IPS DF 6.9 (cell line): ENCODE measurements around the gene CDC37L1.
"Not testable (repeated sequence)": the region's sequence is repeated elsewhere in the genome, so short reads cannot be mapped to it uniquely, and the experiment has no call there.

ENCODE experiments used
- DNase-seq: peaks from one replicate; pipeline ENCODE4 v3.0.0-alpha.2; 2013; ENCODE audit warnings: low read depth, low spot score
- H3K27ac ChIP-seq: one replicate; pipeline ENCODE4 v1.5.1; 2013; ENCODE audit warnings: low read length, control low read depth
- H3K27me3 ChIP-seq: 2 replicates; pipeline ENCODE4 v1.6.1; 2013; ENCODE audit warnings: mild to moderate bottlenecking, low read length; ENCODE audit not compliant: control insufficient read depth, insufficient read depth
- H3K36me3 ChIP-seq: 2 replicates; pipeline ENCODE4 v1.6.1; 2013; ENCODE audit warnings: low read length; ENCODE audit not compliant: control insufficient read depth, insufficient read depth
- H3K4me1 ChIP-seq: 2 replicates; pipeline ENCODE4 v1.6.1; 2013; ENCODE audit warnings: low read length; ENCODE audit not compliant: control insufficient read depth, insufficient read depth
- H3K4me3 ChIP-seq: 2 replicates; pipeline ENCODE4 v1.5.1; 2013; ENCODE audit warnings: mild to moderate bottlenecking, low read length
- H3K9me3 ChIP-seq: 2 replicates; pipeline ENCODE4 v1.6.1; 2013; ENCODE audit warnings: low read length, inconsistent platforms; ENCODE audit not compliant: control insufficient read depth, insufficient read depth
- whole genome bisulfite sequencing: extraction: QIAGEN DNeasy Blood & Tissue Kit; methylation state at CpG from one replicate; pipeline ENCODE4 v1.1.7; 2013; ENCODE audit warnings: mixed read lengths, missing lambda C conversion rate; ENCODE audit not compliant: insufficient read length, insufficient coverage; 5-methylcytosine and 5-hydroxymethylcytosine counted together

CDC37L1 gene

DNA sequence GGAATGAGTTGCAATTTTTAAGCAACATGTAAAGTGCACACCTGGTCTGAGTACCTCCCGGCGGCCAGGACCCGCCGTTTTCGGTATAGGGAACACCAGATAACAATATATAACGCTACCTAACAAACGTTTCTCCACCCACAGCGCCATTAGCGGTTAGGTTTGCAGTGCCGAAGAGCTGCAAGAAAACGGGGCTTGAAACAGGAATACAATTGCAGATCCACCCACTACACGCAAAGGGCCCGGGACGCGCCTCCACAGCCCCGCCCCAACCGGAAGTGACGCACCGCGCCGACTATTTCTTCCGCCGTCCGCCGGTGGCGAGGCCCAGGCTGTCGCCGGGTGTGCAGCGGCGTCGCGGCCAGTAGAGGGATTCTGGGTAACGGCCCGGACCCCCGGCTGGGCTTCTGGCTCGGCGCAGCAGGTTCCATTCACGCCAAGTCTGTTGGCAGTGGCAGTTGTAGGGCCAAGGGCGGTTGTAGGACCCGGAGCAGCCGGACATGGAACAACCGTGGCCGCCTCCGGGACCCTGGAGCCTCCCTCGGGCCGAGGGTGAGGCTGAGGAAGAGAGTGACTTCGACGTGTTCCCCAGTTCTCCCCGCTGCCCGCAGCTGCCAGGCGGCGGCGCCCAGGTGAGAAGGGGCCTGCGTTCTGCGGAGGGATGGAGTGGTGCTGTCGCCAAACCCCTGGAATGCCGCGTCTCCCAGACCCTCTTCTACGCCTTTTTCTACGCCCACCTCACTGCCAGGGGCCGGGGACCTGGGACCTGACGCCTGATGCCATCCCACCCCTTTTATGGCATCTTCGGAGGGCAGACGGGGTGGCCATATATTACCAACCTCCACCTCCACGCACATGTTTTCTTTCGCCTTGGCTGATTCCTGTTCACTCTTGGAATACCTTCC, at the start of gene CDC37L1:
Gene CDC37L1 (plus strand): TSS at position 302 of the 905 bp plus-strand sequence. CDS start 199 bp downstream, at position 501.
- Histone ChIP-seq H3K27me3 (no peaks in the 10 kb centered on the region), H3K4me3 (peak within 1 kb of the TSS; percentile 66), H3K27ac (peak within 1 kb of the TSS; percentile 71), H3K36me3 (no peaks in the 10 kb centered on the region), H3K9me3 (no peaks in the 10 kb centered on the region), H3K4me1 (peaks cover 1% of the 10 kb centered on the region; the same call in 1 of the 2 replicates)
- DNase-seq = peak; percentile 84
- no CpG with 5 or more reads among the region's 66 CpGs for whole genome bisulfite sequencing

DNA sequence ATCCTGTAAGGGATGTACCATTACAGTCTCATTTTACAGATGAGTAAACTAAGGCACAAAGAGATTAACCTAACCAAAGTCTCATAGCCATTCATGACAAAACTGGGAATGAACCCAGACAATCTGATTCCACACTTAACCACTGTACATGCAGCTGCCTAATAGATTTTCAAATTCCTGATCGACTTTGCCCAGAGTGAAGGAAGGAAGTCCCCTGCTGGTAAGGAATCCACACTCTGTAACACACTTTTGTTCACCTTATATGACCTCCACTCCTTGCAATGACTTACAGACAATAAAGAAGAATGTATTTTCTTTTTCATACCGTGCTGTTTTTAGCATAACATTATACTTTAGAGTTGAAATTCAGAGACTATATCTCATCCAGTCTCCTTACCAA, 48.5 kb upstream of the CDC37L1 start:
- no peak for DNase-seq
- Histone ChIP-seq H3K27me3 (no peaks in the 10 kb centered on the region), H3K9me3 (no peaks in the 10 kb centered on the region), H3K4me3 (no peak overlapping the region), H3K27ac (no peak overlapping the region), H3K36me3 (no peaks in the 10 kb centered on the region), H3K4me1 (no peaks in the 10 kb centered on the region)
- WGBS = no CpG with 5 or more reads among the region's 2 CpGs

- H3K36me3 ChIP-seq = no peaks in the 10 kb centered on the region
- no peak for DNase-seq
Observed at GRCh38 chr9:4638968-4639367, 40.4 kb upstream of the CDC37L1 start.

GRCh38 chr9:4639420-4639819, 39.9 kb upstream of the CDC37L1 start:
- no CpG with 5 or more reads among the region's 2 CpGs for WGBS
- H3K4me3 ChIP-seq = no peak overlapping the region
- H3K27me3 ChIP-seq = no peaks in the 10 kb centered on the region
- H3K36me3 ChIP-seq = no peaks in the 10 kb centered on the region
- H3K27ac ChIP-seq = no peak overlapping the region
- DNase-seq = no peak
- no peaks in the 10 kb centered on the region for H3K4me1 ChIP-seq
- H3K9me3 ChIP-seq = no peaks in the 10 kb centered on the region

More at GRCh38 chr9:4638968-4639367, 40.4 kb upstream of the CDC37L1 start:
- Histone ChIP-seq H3K27me3 (no peaks in the 10 kb centered on the region), H3K27ac (no peak overlapping the region), H3K4me1 (no peaks in the 10 kb centered on the region), H3K4me3 (no peak overlapping the region), H3K9me3 (no peaks in the 10 kb centered on the region)
- WGBS = no CpG with 5 or more reads among the region's 3 CpGs

GRCh38 chr9:4640027-4640426, 39.3 kb upstream of the CDC37L1 start:
- no peak for DNase-seq
- no peaks in the 10 kb centered on the region for H3K27me3 ChIP-seq
- H3K4me3 ChIP-seq = no peak overlapping the region
- no peaks in the 10 kb centered on the region for H3K9me3 ChIP-seq
- no CpG with 5 or more reads among the region's 2 CpGs for WGBS
- no peaks in the 10 kb centered on the region for H3K4me1 ChIP-seq
- H3K27ac ChIP-seq = no peak overlapping the region
- H3K36me3 ChIP-seq = no peaks in the 10 kb centered on the region

- H3K36me3 ChIP-seq = no peaks in the 10 kb centered on the region
- no peak overlapping the region for H3K27ac ChIP-seq
- H3K27me3 ChIP-seq = no peaks in the 10 kb centered on the region
- DNase-seq = no peak
- WGBS = no CpG with 5 or more reads among the region's 2 CpGs
- H3K4me3 ChIP-seq = no peak overlapping the region
- H3K4me1 ChIP-seq = no peaks in the 10 kb centered on the region
- H3K9me3 ChIP-seq = no peaks in the 10 kb centered on the region
Observed at GRCh38 chr9:4642351-4642750, 37.0 kb upstream of the CDC37L1 start.

DNA sequence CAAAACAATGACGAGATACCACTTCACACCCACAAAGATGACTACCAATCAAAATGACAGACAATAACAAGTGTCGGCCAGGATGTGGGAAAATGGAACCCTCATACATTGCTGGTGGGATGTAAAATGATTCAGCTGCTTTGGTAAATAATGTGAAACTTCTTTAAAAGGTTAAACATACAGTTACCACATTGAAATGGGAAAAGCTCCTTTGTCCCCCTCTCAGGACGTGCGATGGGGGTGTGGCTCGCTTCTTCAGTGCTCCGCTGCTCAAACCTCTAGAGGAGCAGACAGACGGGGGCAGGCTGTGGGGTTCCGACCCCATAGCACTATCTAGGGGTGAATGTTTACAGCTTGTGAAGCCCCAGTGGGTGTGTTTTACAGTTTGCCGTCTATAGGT, 25.3 kb upstream of the CDC37L1 start:
- no peak overlapping the region for H3K4me3 ChIP-seq
- DNase-seq = no peak
- no peaks in the 10 kb centered on the region for H3K27me3 ChIP-seq
- no peak overlapping the region for H3K27ac ChIP-seq
- H3K36me3 ChIP-seq = no peaks in the 10 kb centered on the region
- no peaks in the 10 kb centered on the region for H3K9me3 ChIP-seq
- no CpG with 5 or more reads among the region's 9 CpGs for WGBS
- no peaks in the 10 kb centered on the region for H3K4me1 ChIP-seq

DNA sequence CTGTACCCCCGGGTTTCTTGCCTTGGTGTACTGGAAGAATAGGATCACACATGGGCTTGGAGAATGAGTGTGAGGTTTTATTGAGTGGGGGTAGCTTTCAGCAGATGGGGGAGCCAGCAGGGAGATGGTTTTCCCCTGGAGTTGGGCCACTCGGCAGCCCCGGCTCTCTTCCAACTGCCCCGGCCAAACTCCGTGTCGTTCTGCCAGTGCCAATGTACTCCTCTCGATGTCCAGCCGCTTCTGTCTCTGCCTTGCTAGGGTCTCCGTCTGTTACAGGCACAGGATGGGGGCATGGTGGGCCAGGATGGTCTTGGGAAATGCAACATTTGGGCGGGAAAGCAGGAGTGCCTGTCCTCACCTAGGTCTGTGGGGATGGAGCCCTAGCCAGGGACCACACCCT, 24.8 kb upstream of the CDC37L1 start:
- WGBS = no CpG with 5 or more reads among the region's 10 CpGs
- DNase-seq = no peak
- no peak overlapping the region for H3K4me3 ChIP-seq
- no peaks in the 10 kb centered on the region for H3K4me1 ChIP-seq
- H3K9me3 ChIP-seq = no peaks in the 10 kb centered on the region
- no peak overlapping the region for H3K27ac ChIP-seq
- H3K36me3 ChIP-seq = no peaks in the 10 kb centered on the region
- no peaks in the 10 kb centered on the region for H3K27me3 ChIP-seq

DNA sequence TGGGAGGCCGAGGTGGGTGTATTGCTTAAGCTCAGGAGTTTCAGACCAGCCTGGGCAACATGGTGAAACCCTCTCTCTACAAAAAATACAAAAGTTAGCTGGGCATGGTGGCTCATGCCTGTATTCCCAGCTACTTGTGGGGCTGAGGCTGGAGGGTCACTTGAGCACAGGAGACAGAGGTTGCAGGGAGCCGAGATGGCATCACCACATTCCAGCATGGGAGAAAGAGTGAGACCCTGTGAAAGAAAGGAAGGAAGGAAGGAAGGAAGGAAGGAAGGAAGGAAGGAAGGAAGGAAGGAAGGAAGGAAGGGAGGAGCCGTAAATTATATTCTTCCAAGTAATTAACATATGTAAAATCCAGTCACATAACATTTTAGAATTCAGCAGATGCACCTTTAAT, 23.2 kb upstream of the CDC37L1 start:
- H3K36me3 ChIP-seq, H3K27ac ChIP-seq, H3K4me3 ChIP-seq, DNase-seq, H3K27me3 ChIP-seq, H3K9me3 ChIP-seq, H3K4me1 ChIP-seq: not testable (repeated sequence)
- WGBS = no CpG with 5 or more reads among the region's 3 CpGs

GRCh38 chr9:4656621-4657020, 22.7 kb upstream of the CDC37L1 start:
- DNase-seq = no peak
- Histone ChIP-seq H3K27ac (no peak overlapping the region), H3K4me1 (no peaks in the 10 kb centered on the region), H3K36me3 (no peaks in the 10 kb centered on the region), H3K27me3 (no peaks in the 10 kb centered on the region), H3K4me3 (no peak overlapping the region), H3K9me3 (no peaks in the 10 kb centered on the region)
- WGBS = no CpG with 5 or more reads among the region's 3 CpGs
